ENCODE data around the gene TSPAN14. TPM values are rescaled to one million over a fixed set of nuclear protein-coding genes. Genes with fewer than 3 reads are reported as not detected.

Gene TSPAN14
- total RNA-seq, 1 experiment from 2014 or later, result 3.4 TPM

DNA sequence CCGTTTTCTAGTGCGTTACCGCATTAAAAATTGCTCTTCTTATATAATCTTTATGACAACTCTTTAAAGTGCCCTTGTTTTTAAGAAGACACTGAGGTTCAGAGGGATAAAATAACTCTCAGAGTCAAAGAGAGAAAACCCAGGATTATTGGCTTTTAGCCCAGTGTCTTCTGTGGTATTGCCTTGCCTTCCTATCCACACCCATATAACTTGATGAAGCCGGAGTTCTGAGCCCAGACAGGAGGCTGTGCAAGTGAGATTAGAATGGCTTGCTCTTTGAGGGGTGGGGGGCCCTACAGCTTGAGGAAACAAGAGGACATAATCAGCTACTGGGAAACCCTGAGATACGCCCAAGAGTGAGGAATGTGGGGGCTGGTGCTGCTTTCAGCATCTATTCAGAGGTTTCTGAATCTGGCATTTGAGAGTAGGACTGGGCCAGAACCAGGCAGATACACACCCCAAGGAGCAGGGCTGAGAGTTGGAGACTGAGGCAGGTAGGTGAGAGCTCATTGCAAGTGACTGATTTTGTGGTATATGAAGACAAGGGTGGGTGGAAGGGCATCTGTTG lies 43.4 kb upstream of the TSPAN14 start:
- Histone ChIP-seq H2AFZ (ENCODE audit: low read length) (no peak overlapping the region), H3K9me3 (ENCODE audit: low read length) (no peaks in the 10 kb centered on the region), H3K27ac (ENCODE audit: low read length) (no peak overlapping the region), H3K79me2 (ENCODE audit: low read length) (no peaks in the 10 kb centered on the region), H3K4me1 (ENCODE audit: low read length) (peaks cover 8% of the 10 kb centered on the region), H3K9me2 (replicated peaks; ENCODE audit: insufficient read depth, low read length) (no peaks in the 10 kb centered on the region), H3K4me2 (ENCODE audit: low read depth, low read length, poor library complexity, severe bottlenecking) (no peak overlapping the region), H3K4me3 (ENCODE audit: low read length) (no peak overlapping the region), H3K9ac (ENCODE audit: low read length) (no peak overlapping the region), H4K20me1 (ENCODE audit: insufficient read depth, low read depth, low read length) (no peaks in the 10 kb centered on the region), H3K27me3 (ENCODE audit: low read length) (no peaks in the 10 kb centered on the region), H3K36me3 (ENCODE audit: insufficient read depth, low read length) (no peaks in the 10 kb centered on the region)
- DNase-seq, result no peak

DNA sequence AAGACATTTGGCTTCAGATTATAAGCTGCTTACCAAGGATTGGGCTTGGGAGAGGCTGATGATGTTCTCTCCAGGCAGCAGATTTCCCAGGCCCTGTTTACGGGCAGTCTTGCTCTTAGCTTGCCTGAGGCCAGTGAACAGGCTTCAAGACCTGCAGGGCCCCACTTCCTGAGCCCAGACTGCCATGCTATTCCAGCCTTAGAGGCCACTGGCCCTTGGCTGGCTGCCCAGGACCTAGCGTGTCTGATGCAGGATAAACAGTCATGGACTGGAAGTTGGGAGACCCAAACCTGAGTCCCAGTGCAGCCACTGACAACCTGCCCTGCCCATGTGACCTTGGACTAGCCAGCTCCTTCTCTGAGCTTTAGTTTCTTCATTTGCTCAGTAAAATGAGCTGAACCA lies 42.8 kb upstream of the TSPAN14 start:
- H3K4me1 ChIP-seq (ENCODE audit: low read length), result peaks cover 8% of the 10 kb centered on the region
- H2AFZ ChIP-seq (ENCODE audit: low read length), result no peak overlapping the region
- no peak overlapping the region for H3K4me3 ChIP-seq (ENCODE audit: low read length)
- H3K36me3 ChIP-seq (ENCODE audit: insufficient read depth, low read length), result no peaks in the 10 kb centered on the region
- no peaks in the 10 kb centered on the region for H3K9me2 ChIP-seq (replicated peaks; ENCODE audit: insufficient read depth, low read length)
- no peaks in the 10 kb centered on the region for H3K9me3 ChIP-seq (ENCODE audit: low read length)
- H3K27me3 ChIP-seq (ENCODE audit: low read length), result no peaks in the 10 kb centered on the region
- no peaks in the 10 kb centered on the region for H3K79me2 ChIP-seq (ENCODE audit: low read length)
- H4K20me1 ChIP-seq (ENCODE audit: insufficient read depth, low read depth, low read length), result no peaks in the 10 kb centered on the region
- no peak for DNase-seq
- no peak overlapping the region for H3K27ac ChIP-seq (ENCODE audit: low read length)
- H3K4me2 ChIP-seq (ENCODE audit: low read depth, low read length, poor library complexity, severe bottlenecking), result no peak overlapping the region
- no peak overlapping the region for H3K9ac ChIP-seq (ENCODE audit: low read length)

DNA sequence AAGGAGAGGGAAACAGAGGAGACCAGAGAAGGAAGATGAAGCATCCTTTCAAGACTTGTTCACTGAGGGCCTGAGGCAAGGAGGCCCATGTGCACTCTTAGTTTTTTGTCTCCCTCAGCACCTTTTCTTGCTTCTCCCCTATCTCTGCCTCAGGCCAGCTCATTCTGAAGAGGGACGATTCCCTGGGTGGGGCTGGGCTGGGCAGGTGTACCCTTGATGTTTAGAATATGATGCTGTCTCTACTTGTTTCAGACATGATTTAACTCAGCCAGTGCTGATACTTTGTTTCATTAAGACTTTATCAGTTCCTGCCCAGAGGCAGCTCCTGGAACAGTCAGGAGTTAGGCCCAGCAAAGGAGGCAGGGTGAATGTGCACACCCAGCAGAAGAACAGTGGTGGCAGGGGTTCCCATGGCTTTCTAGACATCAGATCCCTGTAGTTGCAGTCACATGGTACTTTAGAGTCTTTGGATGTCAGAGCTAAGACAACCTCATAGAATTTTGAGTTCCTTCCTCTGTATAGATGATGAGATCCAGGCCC lies 42.4 kb upstream of the TSPAN14 start:
- Histone ChIP-seq H3K27me3 (ENCODE audit: low read length) (no peaks in the 10 kb centered on the region), H3K9me3 (ENCODE audit: low read length) (no peaks in the 10 kb centered on the region), H3K4me3 (ENCODE audit: low read length) (no peak overlapping the region), H3K4me2 (ENCODE audit: low read depth, low read length, poor library complexity, severe bottlenecking) (no peak overlapping the region), H3K4me1 (ENCODE audit: low read length) (peaks cover 8% of the 10 kb centered on the region), H2AFZ (ENCODE audit: low read length) (no peak overlapping the region), H3K79me2 (ENCODE audit: low read length) (no peaks in the 10 kb centered on the region), H4K20me1 (ENCODE audit: insufficient read depth, low read depth, low read length) (no peaks in the 10 kb centered on the region), H3K36me3 (ENCODE audit: insufficient read depth, low read length) (no peaks in the 10 kb centered on the region), H3K27ac (ENCODE audit: low read length) (no peak overlapping the region), H3K9me2 (replicated peaks; ENCODE audit: insufficient read depth, low read length) (no peaks in the 10 kb centered on the region), H3K9ac (ENCODE audit: low read length) (no peak overlapping the region)
- no peak for DNase-seq

DNA sequence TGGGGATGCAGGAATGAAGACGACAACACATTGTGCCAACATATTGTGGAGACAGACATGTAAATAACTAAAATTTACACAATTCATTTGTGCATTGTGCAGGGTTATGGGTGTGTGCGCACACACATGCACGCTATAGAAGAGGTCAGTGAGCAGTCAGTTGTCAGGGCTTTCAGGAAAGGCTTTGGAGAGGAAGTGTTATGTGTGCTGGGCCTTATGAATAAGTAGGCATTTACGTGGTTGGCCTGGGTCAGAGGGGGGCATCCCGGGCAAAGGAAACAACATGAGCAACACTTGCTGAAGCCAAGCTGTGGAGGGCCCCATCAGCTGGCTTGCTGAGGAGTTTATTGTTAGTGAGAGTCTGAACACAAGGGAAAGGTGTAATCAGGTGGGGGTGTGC lies 41.6 kb upstream of the TSPAN14 start:
- H3K27ac ChIP-seq (ENCODE audit: low read length), result no peak overlapping the region
- H3K9me3 ChIP-seq (ENCODE audit: low read length), result no peaks in the 10 kb centered on the region
- no peak for DNase-seq
- no peaks in the 10 kb centered on the region for H3K79me2 ChIP-seq (ENCODE audit: low read length)
- H4K20me1 ChIP-seq (ENCODE audit: insufficient read depth, low read depth, low read length), result no peaks in the 10 kb centered on the region
- no peaks in the 10 kb centered on the region for H3K27me3 ChIP-seq (ENCODE audit: low read length)
- H3K4me1 ChIP-seq (ENCODE audit: low read length), result peaks cover 8% of the 10 kb centered on the region
- no peak overlapping the region for H3K4me2 ChIP-seq (ENCODE audit: low read depth, low read length, poor library complexity, severe bottlenecking)
- H3K9ac ChIP-seq (ENCODE audit: low read length), result no peak overlapping the region
- no peak overlapping the region for H3K4me3 ChIP-seq (ENCODE audit: low read length)
- no peaks in the 10 kb centered on the region for H3K9me2 ChIP-seq (replicated peaks; ENCODE audit: insufficient read depth, low read length)
- no peaks in the 10 kb centered on the region for H3K36me3 ChIP-seq (ENCODE audit: insufficient read depth, low read length)
- H2AFZ ChIP-seq (ENCODE audit: low read length), result no peak overlapping the region

DNA sequence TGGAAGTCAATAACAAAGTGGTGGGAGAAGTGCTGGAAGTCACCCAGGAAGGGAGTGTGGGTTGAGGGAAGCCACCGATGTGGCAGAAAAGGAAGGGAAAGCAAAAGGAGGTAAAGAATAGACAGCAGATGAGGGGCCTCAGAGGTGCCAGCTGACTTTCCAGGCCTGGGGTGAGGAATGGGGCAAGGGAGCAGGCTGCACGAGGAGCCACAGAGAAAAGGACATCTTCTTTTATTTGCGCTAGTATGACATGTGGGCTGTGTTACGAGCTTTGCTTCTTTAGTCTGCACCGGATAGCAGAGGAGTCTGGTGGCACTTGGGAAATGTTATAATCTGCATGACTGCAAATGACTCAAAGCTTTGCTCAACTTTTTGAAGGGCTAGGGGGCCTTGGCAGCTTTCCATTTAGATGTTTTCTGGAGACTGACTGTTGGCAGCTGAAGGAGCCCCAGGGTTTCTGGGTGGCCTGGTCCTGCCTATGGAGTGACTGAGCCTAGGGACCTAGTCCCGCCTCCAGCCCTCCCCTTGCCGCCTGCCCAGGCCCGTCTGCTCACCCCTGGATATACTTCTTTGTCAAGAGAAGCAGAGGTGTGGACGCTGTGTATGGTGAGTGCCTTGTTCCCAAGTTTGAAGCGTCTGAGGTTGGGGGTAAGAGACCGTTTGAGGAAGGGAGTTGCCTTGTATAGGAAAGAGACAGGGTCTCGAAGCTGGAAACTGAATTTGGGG lies 40.7 kb upstream of the TSPAN14 start:
- no peaks in the 10 kb centered on the region for H3K79me2 ChIP-seq (ENCODE audit: low read length)
- H3K9me2 ChIP-seq (replicated peaks; ENCODE audit: insufficient read depth, low read length), result no peaks in the 10 kb centered on the region
- no peak overlapping the region for H2AFZ ChIP-seq (ENCODE audit: low read length)
- no peak for DNase-seq
- no peaks in the 10 kb centered on the region for H3K36me3 ChIP-seq (ENCODE audit: insufficient read depth, low read length)
- H3K9me3 ChIP-seq (ENCODE audit: low read length), result no peaks in the 10 kb centered on the region
- no peaks in the 10 kb centered on the region for H4K20me1 ChIP-seq (ENCODE audit: insufficient read depth, low read depth, low read length)
- H3K4me1 ChIP-seq (ENCODE audit: low read length), result 0 out of 2 replicates have a peak, but pooled peaks cover 3% of the 10 kb centered on the region
- no peak overlapping the region for H3K9ac ChIP-seq (ENCODE audit: low read length)
- H3K4me2 ChIP-seq (ENCODE audit: low read depth, low read length, poor library complexity, severe bottlenecking), result no peak overlapping the region
- no peaks in the 10 kb centered on the region for H3K27me3 ChIP-seq (ENCODE audit: low read length)
- H3K4me3 ChIP-seq (ENCODE audit: low read length), result no peak overlapping the region
- H3K27ac ChIP-seq (ENCODE audit: low read length), result no peak overlapping the region

DNA sequence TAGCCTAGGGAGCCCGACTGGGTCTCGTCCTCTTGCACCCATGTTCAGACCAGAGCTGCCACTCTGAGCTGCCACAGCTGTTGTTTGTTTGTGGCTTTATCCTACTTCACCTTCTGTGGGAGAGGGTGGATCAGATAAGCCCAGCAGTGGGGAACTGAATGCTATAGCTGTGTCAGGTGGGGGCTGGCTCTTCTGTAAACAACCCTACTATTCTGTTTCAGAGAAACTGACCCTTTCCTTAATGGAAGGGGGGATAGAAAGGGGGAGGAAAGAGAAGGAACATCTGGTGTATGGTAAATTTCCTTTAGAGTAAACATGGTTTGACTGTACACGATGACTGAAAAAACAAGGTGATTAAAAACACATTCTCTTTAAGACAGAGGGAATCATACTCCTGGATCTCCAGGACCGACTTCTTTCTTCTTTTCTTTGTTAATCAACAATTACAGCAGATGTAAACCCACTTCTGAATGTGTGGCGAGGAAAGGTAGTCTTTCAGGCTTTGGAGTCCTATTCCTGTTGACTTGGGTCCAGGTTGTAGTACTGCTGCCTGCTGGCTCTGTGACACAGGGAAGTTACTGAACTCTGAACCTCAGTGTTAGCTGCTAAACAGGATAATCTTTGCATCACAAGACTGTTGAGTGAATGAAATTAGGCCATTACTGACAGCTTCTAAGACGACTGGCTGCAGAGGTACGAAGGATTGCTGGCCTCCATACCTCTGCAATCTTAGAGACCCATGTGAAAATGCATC lies 39.8 kb upstream of the TSPAN14 start:
- no peak overlapping the region for H3K9ac ChIP-seq (ENCODE audit: low read length)
- no peaks in the 10 kb centered on the region for H3K4me1 ChIP-seq (ENCODE audit: low read length)
- no peaks in the 10 kb centered on the region for H3K27me3 ChIP-seq (ENCODE audit: low read length)
- no peaks in the 10 kb centered on the region for H3K9me3 ChIP-seq (ENCODE audit: low read length)
- H3K79me2 ChIP-seq (ENCODE audit: low read length), result no peaks in the 10 kb centered on the region
- H3K4me3 ChIP-seq (ENCODE audit: low read length), result no peak overlapping the region
- H3K9me2 ChIP-seq (replicated peaks; ENCODE audit: insufficient read depth, low read length), result no peaks in the 10 kb centered on the region
- H3K27ac ChIP-seq (ENCODE audit: low read length), result no peak overlapping the region
- no peak for DNase-seq
- H3K4me2 ChIP-seq (ENCODE audit: low read depth, low read length, poor library complexity, severe bottlenecking), result no peak overlapping the region
- no peaks in the 10 kb centered on the region for H3K36me3 ChIP-seq (ENCODE audit: insufficient read depth, low read length)
- no peak overlapping the region for H2AFZ ChIP-seq (ENCODE audit: low read length)
- no peaks in the 10 kb centered on the region for H4K20me1 ChIP-seq (ENCODE audit: insufficient read depth, low read depth, low read length)

DNA sequence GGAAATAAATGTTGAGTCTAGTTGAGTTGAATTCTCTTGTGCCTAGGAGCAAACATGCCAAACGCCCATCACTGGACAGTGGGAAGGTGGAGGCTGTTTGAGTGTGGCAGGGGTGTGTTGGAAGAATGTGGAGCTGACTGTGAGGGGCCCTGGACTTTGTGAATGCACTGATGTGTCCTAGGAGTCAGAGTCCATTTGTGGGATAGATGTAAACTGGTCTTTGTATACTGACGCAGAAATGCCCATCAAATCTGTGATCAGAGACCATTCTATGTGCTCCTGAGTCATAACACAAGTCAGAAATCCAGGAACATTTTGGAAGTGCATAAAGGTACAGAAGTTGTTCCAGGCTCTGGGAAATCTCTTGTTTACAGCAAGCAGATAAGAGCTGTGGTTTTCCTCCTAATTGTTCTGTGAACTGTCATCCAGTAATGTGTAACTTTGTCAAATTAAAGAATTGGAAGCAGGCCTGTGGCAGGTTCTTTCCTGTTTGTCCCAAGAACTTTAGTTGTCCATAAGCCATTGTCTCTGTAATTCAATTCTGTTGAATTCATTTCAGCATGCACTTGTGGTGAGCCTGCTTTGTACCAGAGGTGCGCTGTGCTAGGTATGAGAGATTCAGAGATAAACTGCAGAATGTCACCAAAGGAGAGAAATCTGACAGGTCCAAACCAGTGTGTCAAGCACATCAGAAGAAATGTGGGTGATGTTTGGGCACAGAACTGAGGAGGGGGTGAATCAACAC lies 38.2 kb upstream of the TSPAN14 start:
- no peak overlapping the region for H3K4me2 ChIP-seq (ENCODE audit: low read depth, low read length, poor library complexity, severe bottlenecking)

More for the DNA sequence above, 38.2 kb upstream of the TSPAN14 start:
- DNase-seq, result no peak
- Histone ChIP-seq H3K4me1 (ENCODE audit: low read length) (peaks cover 2% of the 10 kb centered on the region), H4K20me1 (ENCODE audit: insufficient read depth, low read depth, low read length) (no peaks in the 10 kb centered on the region), H3K9ac (ENCODE audit: low read length) (no peak overlapping the region), H3K4me3 (ENCODE audit: low read length) (no peak overlapping the region), H3K9me3 (ENCODE audit: low read length) (no peaks in the 10 kb centered on the region), H3K27ac (ENCODE audit: low read length) (no peak overlapping the region), H3K9me2 (replicated peaks; ENCODE audit: insufficient read depth, low read length) (no peaks in the 10 kb centered on the region), H3K36me3 (ENCODE audit: insufficient read depth, low read length) (no peaks in the 10 kb centered on the region), H3K27me3 (ENCODE audit: low read length) (no peaks in the 10 kb centered on the region), H3K79me2 (ENCODE audit: low read length) (no peaks in the 10 kb centered on the region), H2AFZ (ENCODE audit: low read length) (no peak overlapping the region)

Measured in Karpas-422 (cell line).